Endometrial microvascular endothelial cells (primary cell): ENCODE data around the gene TAB2. TPM values are rescaled to one million over a fixed set of nuclear protein-coding genes. Genes with fewer than 3 reads are reported as not detected.
"Not testable (repeated sequence)": the region's sequence is repeated elsewhere in the genome, so short reads cannot be mapped to it uniquely, and the experiment has no call there.

Source experiments
- in situ Hi-C: cut with HindIII; loops from 2 replicates; pipeline ENCODE4 v1.10.0; 2017; ENCODE audit warnings: low sequenced_read_pairs, low pct_unique_long_range_greater_than_20kb; ENCODE audit errors: inconsistent ontology term
- total RNA-seq: library from RNA; depleted of rRNA; stranded (reverse); fragments of >200 nt; gene quantifications from one replicate; pipeline ENCODE4 v1.2.3, GENCODE V29; 2015; ENCODE audit errors: inconsistent ontology term

The TAB2 gene
- total RNA-seq, 1 donor from 2014 or later = 26.1 TPM

GRCh38 chr6:149330133-149330532, 12.6 kb downstream of the TAB2 start:
- in situ Hi-C loops = no loop called here

- in situ Hi-C loops = no loop called here
Observed at GRCh38 chr6:149331043-149331807, 13.7 kb downstream of the TAB2 start.

GRCh38 chr6:149331871-149332270, 14.4 kb downstream of the TAB2 start:
- in situ Hi-C loops = no loop called here

- in situ Hi-C loops = no loop called here
Observed at GRCh38 chr6:149332602-149333265, 15.2 kb downstream of the TAB2 start.

GRCh38 chr6:149333266-149333620, 15.7 kb downstream of the TAB2 start:
- in situ Hi-C loops = no loop called here

GRCh38 chr6:149334201-149334600, 16.7 kb downstream of the TAB2 start:
- in situ Hi-C loops = no loop called here

- in situ Hi-C loops = no loop called here
Observed at GRCh38 chr6:149334682-149335160, 17.2 kb downstream of the TAB2 start.

GRCh38 chr6:149335924-149336608, 18.6 kb downstream of the TAB2 start:
- in situ Hi-C loops = no loop called here

GRCh38 chr6:149336609-149336928, 19.1 kb downstream of the TAB2 start:
- in situ Hi-C loops = no loop called here

GRCh38 chr6:149337320-149337719, 19.8 kb downstream of the TAB2 start:
- in situ Hi-C loops = no loop called here

GRCh38 chr6:149340200-149340599, 22.7 kb downstream of the TAB2 start:
- in situ Hi-C loops = no loop called here

GRCh38 chr6:149342525-149342924, 25.0 kb downstream of the TAB2 start:
- in situ Hi-C loops = no loop called here

GRCh38 chr6:149343501-149343900, 26.0 kb downstream of the TAB2 start:
- in situ Hi-C loops = no loop called here

GRCh38 chr6:149346078-149346477, 28.6 kb downstream of the TAB2 start:
- in situ Hi-C loops = no loop called here

- in situ Hi-C loops = no loop called here
Observed at GRCh38 chr6:149347067-149347466, 29.6 kb downstream of the TAB2 start.

GRCh38 chr6:149349279-149349678, 31.8 kb downstream of the TAB2 start:
- in situ Hi-C loops = not testable (repeated sequence)

GRCh38 chr6:149354009-149354408, 36.5 kb downstream of the TAB2 start:
- in situ Hi-C loops = no loop called here

GRCh38 chr6:149356081-149356750, 38.7 kb downstream of the TAB2 start:
- in situ Hi-C loops = no loop called here

- in situ Hi-C loops = no loop called here
Observed at GRCh38 chr6:149357726-149358538, 40.4 kb downstream of the TAB2 start.
